Measurements from ENCODE around the gene MAPKAPK5. TPM values are rescaled to one million over a fixed set of nuclear protein-coding genes. Genes with fewer than 3 reads are reported as not detected.

The MAPKAPK5 gene
- total and polyA plus RNA-seq, 2 of the 13 experiments (the other 11 are each of a cell fraction or from before 2014, with no cell fraction given): 43.2 to 58.2 TPM

- TF ChIP-seq GATAD1 (CRISPR knock-in tag; IDR thresholded peaks at IDR 0.05) (peak; percentile 100), ISL2 (CRISPR knock-in tag; IDR thresholded peaks at IDR 0.05) (peak; percentile 56; the same call in 1 of the 2 replicates), ATM (IDR thresholded peaks at IDR 0.05; ENCODE audit: borderline replicate concordance) (no peak), ZNF33A (CRISPR knock-in tag; IDR thresholded peaks at IDR 0.05; ENCODE audit: borderline replicate concordance) (no peak), ZSCAN9 (CRISPR knock-in tag; IDR thresholded peaks at IDR 0.05; ENCODE audit: borderline replicate concordance) (peak; percentile 67), ZNF34 (CRISPR knock-in tag; IDR thresholded peaks at IDR 0.05; ENCODE audit: borderline replicate concordance) (peak; percentile 92; the same call in 1 of the 2 replicates), ZNF652 (CRISPR knock-in tag; IDR thresholded peaks at IDR 0.05; ENCODE audit: borderline replicate concordance, low read depth) (peak; percentile 44; the same call in 1 of the 2 replicates), ZNF550 (CRISPR knock-in tag; IDR thresholded peaks at IDR 0.05; ENCODE audit: borderline replicate concordance) (0 out of 2 replicates have a peak, but pooled peaks have one; percentile 42), SP5 (CRISPR knock-in tag; IDR thresholded peaks at IDR 0.05; ENCODE audit: borderline replicate concordance, low read depth) (no peak), ZNF224 (CRISPR knock-in tag; IDR thresholded peaks at IDR 0.05) (no peak; the same call in 1 of the 2 replicates), HMG20A (CRISPR knock-in tag; IDR thresholded peaks at IDR 0.05; ENCODE audit: borderline replicate concordance) (0 out of 2 replicates have a peak, but pooled peaks have one; percentile 50), ZNF784 (CRISPR knock-in tag; IDR thresholded peaks at IDR 0.05; ENCODE audit: borderline replicate concordance) (no peak), RORA (CRISPR knock-in tag; IDR thresholded peaks at IDR 0.05) (no peak), GATAD2A (CRISPR knock-in tag; IDR thresholded peaks at IDR 0.05) (peak; percentile 67; the same call in 1 of the 2 replicates), CENPX (CRISPR knock-in tag; IDR thresholded peaks at IDR 0.05) (no peak)
- TF ChIP-seq, protein P1, sequence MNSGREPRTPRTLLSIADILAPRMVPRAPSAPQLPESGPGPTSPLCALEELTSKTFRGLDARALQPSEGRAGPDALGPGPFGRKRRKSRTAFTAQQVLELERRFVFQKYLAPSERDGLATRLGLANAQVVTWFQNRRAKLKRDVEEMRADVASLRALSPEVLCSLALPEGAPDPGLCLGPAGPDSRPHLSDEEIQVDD (CRISPR knock-in tag; IDR thresholded peaks at IDR 0.05; ENCODE audit: borderline replicate concordance): no peak
- TF ChIP-seq, protein P2, sequence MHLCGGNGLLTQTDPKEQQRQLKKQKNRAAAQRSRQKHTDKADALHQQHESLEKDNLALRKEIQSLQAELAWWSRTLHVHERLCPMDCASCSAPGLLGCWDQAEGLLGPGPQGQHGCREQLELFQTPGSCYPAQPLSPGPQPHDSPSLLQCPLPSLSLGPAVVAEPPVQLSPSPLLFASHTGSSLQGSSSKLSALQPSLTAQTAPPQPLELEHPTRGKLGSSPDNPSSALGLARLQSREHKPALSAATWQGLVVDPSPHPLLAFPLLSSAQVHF (CRISPR knock-in tag; IDR thresholded peaks at IDR 0.05): no peak
- TF ChIP-seq, protein P3, sequence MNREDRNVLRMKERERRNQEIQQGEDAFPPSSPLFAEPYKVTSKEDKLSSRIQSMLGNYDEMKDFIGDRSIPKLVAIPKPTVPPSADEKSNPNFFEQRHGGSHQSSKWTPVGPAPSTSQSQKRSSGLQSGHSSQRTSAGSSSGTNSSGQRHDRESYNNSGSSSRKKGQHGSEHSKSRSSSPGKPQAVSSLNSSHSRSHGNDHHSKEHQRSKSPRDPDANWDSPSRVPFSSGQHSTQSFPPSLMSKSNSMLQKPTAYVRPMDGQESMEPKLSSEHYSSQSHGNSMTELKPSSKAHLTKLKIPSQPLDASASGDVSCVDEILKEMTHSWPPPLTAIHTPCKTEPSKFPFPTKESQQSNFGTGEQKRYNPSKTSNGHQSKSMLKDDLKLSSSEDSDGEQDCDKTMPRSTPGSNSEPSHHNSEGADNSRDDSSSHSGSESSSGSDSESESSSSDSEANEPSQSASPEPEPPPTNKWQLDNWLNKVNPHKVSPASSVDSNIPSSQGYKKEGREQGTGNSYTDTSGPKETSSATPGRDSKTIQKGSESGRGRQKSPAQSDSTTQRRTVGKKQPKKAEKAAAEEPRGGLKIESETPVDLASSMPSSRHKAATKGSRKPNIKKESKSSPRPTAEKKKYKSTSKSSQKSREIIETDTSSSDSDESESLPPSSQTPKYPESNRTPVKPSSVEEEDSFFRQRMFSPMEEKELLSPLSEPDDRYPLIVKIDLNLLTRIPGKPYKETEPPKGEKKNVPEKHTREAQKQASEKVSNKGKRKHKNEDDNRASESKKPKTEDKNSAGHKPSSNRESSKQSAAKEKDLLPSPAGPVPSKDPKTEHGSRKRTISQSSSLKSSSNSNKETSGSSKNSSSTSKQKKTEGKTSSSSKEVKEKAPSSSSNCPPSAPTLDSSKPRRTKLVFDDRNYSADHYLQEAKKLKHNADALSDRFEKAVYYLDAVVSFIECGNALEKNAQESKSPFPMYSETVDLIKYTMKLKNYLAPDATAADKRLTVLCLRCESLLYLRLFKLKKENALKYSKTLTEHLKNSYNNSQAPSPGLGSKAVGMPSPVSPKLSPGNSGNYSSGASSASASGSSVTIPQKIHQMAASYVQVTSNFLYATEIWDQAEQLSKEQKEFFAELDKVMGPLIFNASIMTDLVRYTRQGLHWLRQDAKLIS (CRISPR knock-in tag; IDR thresholded peaks at IDR 0.05): no peak
- TF ChIP-seq, protein P4, sequence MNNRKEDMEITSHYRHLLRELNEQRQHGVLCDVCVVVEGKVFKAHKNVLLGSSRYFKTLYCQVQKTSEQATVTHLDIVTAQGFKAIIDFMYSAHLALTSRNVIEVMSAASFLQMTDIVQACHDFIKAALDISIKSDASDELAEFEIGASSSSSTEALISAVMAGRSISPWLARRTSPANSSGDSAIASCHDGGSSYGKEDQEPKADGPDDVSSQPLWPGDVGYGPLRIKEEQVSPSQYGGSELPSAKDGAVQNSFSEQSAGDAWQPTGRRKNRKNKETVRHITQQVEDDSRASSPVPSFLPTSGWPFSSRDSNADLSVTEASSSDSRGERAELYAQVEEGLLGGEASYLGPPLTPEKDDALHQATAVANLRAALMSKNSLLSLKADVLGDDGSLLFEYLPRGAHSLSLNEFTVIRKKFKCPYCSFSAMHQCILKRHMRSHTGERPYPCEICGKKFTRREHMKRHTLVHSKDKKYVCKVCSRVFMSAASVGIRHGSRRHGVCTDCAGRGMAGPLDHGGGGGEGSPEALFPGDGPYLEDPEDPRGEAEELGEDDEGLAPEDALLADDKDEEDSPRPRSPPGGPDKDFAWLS (CRISPR knock-in tag; IDR thresholded peaks at IDR 0.05; ENCODE audit: borderline replicate concordance): 0 out of 2 replicates have a peak, but pooled peaks have one; percentile 73
- TF ChIP-seq, protein P5, sequence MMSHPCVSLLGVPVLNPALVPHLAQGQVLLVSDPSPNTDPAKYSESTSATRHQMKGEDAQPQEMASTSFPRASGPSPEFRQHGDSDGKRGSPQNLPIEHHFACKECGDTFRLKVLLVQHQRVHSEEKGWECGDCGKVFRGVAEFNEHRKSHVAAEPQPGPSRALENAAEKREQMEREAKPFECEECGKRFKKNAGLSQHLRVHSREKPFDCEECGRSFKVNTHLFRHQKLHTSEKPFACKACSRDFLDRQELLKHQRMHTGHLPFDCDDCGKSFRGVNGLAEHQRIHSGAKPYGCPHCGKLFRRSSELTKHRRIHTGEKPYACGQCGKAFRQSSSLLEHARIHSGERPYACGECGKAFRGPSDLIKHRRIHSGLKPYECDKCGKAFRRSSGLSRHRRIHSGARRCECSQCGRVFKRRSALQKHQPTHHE (CRISPR knock-in tag; IDR thresholded peaks at IDR 0.05; ENCODE audit: borderline replicate concordance): no peak
Observed at GRCh38 chr12:111841750-111842555, at the start of gene MAPKAPK5 (continued).

Data from HepG2 (cell line).